K562 (cell line): ENCODE results near the gene CECR2. TPM values are rescaled to one million over a fixed set of nuclear protein-coding genes. Genes with fewer than 3 reads are reported as not detected.

ENCODE experiments used
- ATAC-seq: fragments of 200-7000 bp; cut with Tn5 transposase; 3 replicates; pipeline ENCODE4 v1.9.1; 2020; ENCODE audit warnings: moderate library complexity
- BruUV-seq: library from RNA; stranded (reverse); fragments of 400-500 nt; replicated peaks from 2 replicates; lab custom pipeline; 2021; lab: Mats Ljungman, UMichigan
- CTCF ChIA-PET: fragments of 300-600 bp; formaldehyde crosslinking; extraction: SDS; loops from one replicate; lab custom pipeline; 2021; ENCODE audit warnings: low intra/inter-chr PET ratio; lab: Yijun Ruan, JAX
- POLR2A ChIA-PET: fragments of 300-600, 350-650 bp; sonication (Branson Sonifier 250); formaldehyde crosslinking; extraction: SDS; loops from one replicate; lab custom pipeline; 2021; ENCODE audit warnings: antibody characterized with exemption, inconsistent platforms; lab: Yijun Ruan, JAX
- DNase-seq, 4 experiments: peaks; one replicate each; pipeline versions ENCODE4 v3.0.0 to v3.0.0-alpha.2; 2011 to 2018; ENCODE audit warnings: low spot score in 3 of 4, mixed read lengths in 3 of 4; ENCODE audit errors: extremely low read depth in 1 of 4
- FAIRE-seq: peaks from 2 replicates; lab custom pipeline; 2011; peaks lifted over from hg19 to GRCh38; lab: Jason Lieb, UNC
- H2AFZ ChIP-seq: 2 replicates; pipeline ENCODE4 v1.6.0; 2011; ENCODE audit warnings: low read depth, low read length, control low read depth, inconsistent platforms
- H3K27ac ChIP-seq: fragments of 200-600 bp; 3 replicates; pipeline ENCODE4 v1.8.0; 2011; ENCODE audit warnings: low read depth, mild to moderate bottlenecking, control low read depth, inconsistent platforms, low read length, moderate library complexity, mixed read lengths; ENCODE audit errors: extremely low read depth
- H3K27me3 ChIP-seq, 2 experiments: fragments of 300-600 bp in 1 of 2; 2 replicates in 1 of 2; 3 replicates in 1 of 2; pipeline versions ENCODE4 v1.6.0 to v1.8.0; 2011; ENCODE audit warnings: inconsistent platforms in 2 of 2, low read length in 2 of 2, mild to moderate bottlenecking in 1 of 2, mixed read lengths in 1 of 2, moderate library complexity in 1 of 2; ENCODE audit not compliant: control insufficient read depth in 2 of 2, insufficient read depth in 2 of 2
- H3K36me3 ChIP-seq: fragments of 300-600 bp; 3 replicates; pipeline ENCODE4 v1.8.0; 2011; ENCODE audit warnings: mild to moderate bottlenecking, low read length, inconsistent platforms; ENCODE audit not compliant: control insufficient read depth, insufficient read depth
- H3K4me1 ChIP-seq, 2 experiments: fragments of 200-600 bp in 1 of 2; replicated peaks in 1 of 2; 2 replicates in 1 of 2; 3 replicates in 1 of 2; pipeline versions ENCODE4 v1.5.1 to v1.8.0; 2011; ENCODE audit warnings: inconsistent platforms in 2 of 2, low read length in 2 of 2, mild to moderate bottlenecking in 1 of 2, mixed read lengths in 1 of 2, moderate library complexity in 1 of 2; ENCODE audit not compliant: control insufficient read depth in 2 of 2, insufficient read depth in 2 of 2
- H3K4me2 ChIP-seq: 2 replicates; pipeline ENCODE4 v1.6.1; 2011; ENCODE audit warnings: low read length, control low read depth, inconsistent platforms, mixed read lengths; ENCODE audit not compliant: insufficient read depth
- H3K4me3 ChIP-seq: fragments of 200-600 bp; sonication (generic), shearing (Covaris generic); 2 replicates; pipeline ENCODE4 v1.5.1; 2016; ENCODE audit warnings: control low read depth, inconsistent platforms
- H3K79me2 ChIP-seq: fragments of 200-600 bp; 3 replicates; pipeline ENCODE4 v1.8.0; 2011; ENCODE audit warnings: low read length, inconsistent platforms; ENCODE audit not compliant: control insufficient read depth, insufficient read depth
- H3K9ac ChIP-seq, 2 experiments: 2 replicates each; pipeline versions ENCODE4 v1.6.0 to v1.6.1; 2011; ENCODE audit warnings: low read depth in 2 of 2, low read length in 2 of 2, control low read depth in 1 of 2, inconsistent platforms in 1 of 2, mild to moderate bottlenecking in 1 of 2, mixed read lengths in 1 of 2; ENCODE audit not compliant: insufficient read depth in 1 of 2
- H3K9me1 ChIP-seq: one replicate; pipeline ENCODE4 v1.6.0; 2011; ENCODE audit warnings: inconsistent platforms, mild to moderate bottlenecking, low read length, moderate library complexity; ENCODE audit not compliant: control insufficient read depth, insufficient read depth
- H3K9me3 ChIP-seq: replicated peaks from 2 replicates; pipeline ENCODE4 v1.5.1; 2011; ENCODE audit warnings: low read depth, low read length, inconsistent platforms; ENCODE audit not compliant: control insufficient read depth, insufficient read depth
- H4K20me1 ChIP-seq: replicated peaks from 2 replicates; pipeline ENCODE4 v1.6.1; 2011; ENCODE audit warnings: low read length, inconsistent platforms, mixed read lengths; ENCODE audit not compliant: control insufficient read depth, insufficient read depth
- BCOR ChIP-seq: fragments of 450-650 bp; IDR thresholded peaks from 2 replicates; pipeline ENCODE4 v1.6.1; 2016
- BRF1 ChIP-seq: IDR thresholded peaks from 3 replicates; pipeline ENCODE4 v1.6.1; 2011; ENCODE audit warnings: borderline replicate concordance, mild to moderate bottlenecking; ENCODE audit not compliant: insufficient read length; ENCODE audit errors: extremely low read depth
- EP400 ChIP-seq: fragments of 450-650 bp; IDR thresholded peaks from 2 replicates; pipeline ENCODE4 v1.6.1; 2017; ENCODE audit warnings: antibody characterized with exemption, mild to moderate bottlenecking, moderate library complexity
- HCFC1 ChIP-seq: IDR thresholded peaks from 2 replicates; pipeline ENCODE4 v1.6.1; 2012; ENCODE audit warnings: low read depth, low read length, improper control_type of control experiment
- HDAC6 ChIP-seq: IDR thresholded peaks from 2 replicates; pipeline ENCODE4 v1.6.1; 2012; ENCODE audit warnings: low read depth, mild to moderate bottlenecking, control low read depth, inconsistent platforms, low read length, moderate library complexity
- THAP7 ChIP-seq: fragments of 250-450 bp; sonication (Bioruptor Pico); IDR thresholded peaks from 2 replicates; pipeline ENCODE4 v1.5.0; 2021
- ZNF436 ChIP-seq: fragments of 250-450, 450-650 bp; sonication (Bioruptor Pico); formaldehyde crosslinking; IDR thresholded peaks from 2 replicates; pipeline ENCODE4 v1.7.0; 2020; ENCODE audit warnings: mild to moderate bottlenecking
- WGBS: fragments of 100-300 bp; shearing (Covaris generic); methylation state at CpG from one replicate; pipeline ENCODE4 v1.1.6; 2016; ENCODE audit warnings: low coverage, mixed read lengths; ENCODE audit not compliant: insufficient coverage; ENCODE audit errors: missing lambda C conversion rate; 5-methylcytosine and 5-hydroxymethylcytosine counted together
- in situ Hi-C: fragments of 300-500 bp; cut with MboI; formaldehyde crosslinking; loops from 4 replicates; pipeline ENCODE4 v1.15.0; 2018; ENCODE audit warnings: inconsistent platforms, mixed read lengths
- intact Hi-C: fragments of 100-400 bp; cut with micrococcal nuclease; formaldehyde crosslinking; loops from 2 replicates; pipeline ENCODE4 v1.14.2; 2022
- polyA plus RNA-seq, 8 experiments: library from polyadenylated mRNA; depleted of rRNA in 4 of 8; stranded (reverse) in 5 of 8; unstranded in 3 of 8; fragments of >200 nt; fragmentation: Nextera tagmentation in 2 of 8; fragmentation: Illumina TruSeq in 1 of 8; extraction: Ambion mirVana in 2 of 8; extraction: Trizol in 1 of 8; gene quantifications; 2 replicates each; pipeline versions ENCODE4 v1.2.1 to v1.2.3, GENCODE V29; 2011 to 2014; ENCODE audit warnings: inconsistent platforms in 1 of 8, missing spikeins in 1 of 8
- total RNA-seq, 7 experiments: library from RNA; depleted of rRNA in 6 of 7; stranded (reverse); fragments of >200 nt in 6 of 7; fragmentation: Illumina TruSeq in 2 of 7; extraction: Trizol in 2 of 7; gene quantifications; 2 replicates each; pipeline versions ENCODE4 v1.2.1 to v1.2.3, GENCODE V29; 2011 to 2021; ENCODE audit warnings: low replicate concordance in 1 of 7
- TF ChIP-seq, protein P1 (sequence below): fragments of 250-450 bp; sonication (Bioruptor Pico); IDR thresholded peaks from 2 replicates; pipeline ENCODE4 v1.8.0; 2022; ENCODE audit warnings: moderate library complexity, mild to moderate bottlenecking, inconsistent platforms
- TF ChIP-seq, protein P2 (sequence below): conservative IDR thresholded peaks from 2 replicates; pipeline ENCODE4 v1.6.1; 2011; ENCODE audit warnings: low read depth, mild to moderate bottlenecking, low read length; ENCODE audit not compliant: control insufficient read depth
- TF ChIP-seq, protein P3 (sequence below): sonication (generic); formaldehyde crosslinking; IDR thresholded peaks from 2 replicates; pipeline ENCODE4 v1.8.0; 2022; ENCODE audit warnings: missing genetic modification reagents, mild to moderate bottlenecking, borderline replicate concordance
- TF ChIP-seq, protein P4 (sequence below): fragments of 250-450 bp; sonication (Bioruptor Pico); IDR thresholded peaks from 2 replicates; pipeline ENCODE4 v1.8.0; 2021; ENCODE audit warnings: moderate library complexity, mild to moderate bottlenecking, inconsistent platforms

Gene CECR2
- total and polyA plus RNA-seq, 9 of the 15 experiments (the other 6 are each of a cell fraction or from before 2014, with no cell fraction given) = 0.01 to 1.00 (median 0.27) TPM

DNA sequence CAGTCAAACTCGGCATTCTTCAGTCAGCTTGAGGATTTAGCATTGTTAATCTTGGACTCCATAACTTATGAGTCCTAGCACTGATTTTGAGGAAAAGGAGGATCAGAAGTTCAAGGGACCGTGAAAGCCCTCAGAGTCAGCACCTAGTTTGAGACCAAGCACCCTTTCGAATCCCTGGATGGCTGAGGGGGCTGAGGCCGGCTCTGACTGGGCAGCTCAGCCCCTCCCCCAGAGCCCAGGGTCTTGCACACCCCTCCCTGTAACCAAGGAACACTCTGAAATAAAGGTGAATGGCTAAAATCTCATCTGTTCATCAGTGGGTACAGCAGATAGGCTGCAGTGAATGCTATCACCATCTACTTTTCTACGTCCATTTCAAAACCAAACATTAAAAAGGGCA is 221.3 kb downstream of the CECR2 start:
- H3K4me3 ChIP-seq = no peak overlapping the region
- H2AFZ ChIP-seq = no peak overlapping the region
- FAIRE-seq (no peak), ATAC-seq (no peak), DNase-seq (no peak)
- no peaks in the 10 kb centered on the region for H4K20me1 ChIP-seq
- ChIA-PET POLR2A (interaction anchor here (1.1 to 2.0 kb wide), 2 partner anchors 8 to 14 kb away, joined by 6 read pairs; no protein-coding TSS in a partner anchor), CTCF (no interaction called here)
- H3K4me2 ChIP-seq = no peak overlapping the region
- TF ChIP-seq EP400 = no peak
- TF ChIP-seq, protein P1, sequence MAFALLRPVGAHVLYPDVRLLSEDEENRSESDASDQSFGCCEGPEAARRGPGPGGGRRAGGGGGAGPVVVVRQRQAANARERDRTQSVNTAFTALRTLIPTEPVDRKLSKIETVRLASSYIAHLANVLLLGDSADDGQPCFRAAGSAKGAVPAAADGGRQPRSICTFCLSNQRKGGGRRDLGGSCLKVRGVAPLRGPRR (CRISPR knock-in tag) = no peak
- intact Hi-C loops (no loop called here), in situ Hi-C loops (no loop called here)
- WGBS = 77% methylated on average over 5 of the region's 5 CpGs
- no TSS peak for BruUV-seq
- H3K36me3 ChIP-seq = peaks cover 55% of the 10 kb centered on the region
- no peaks in the 10 kb centered on the region for H3K4me1 ChIP-seq
- H3K27ac ChIP-seq = no peak overlapping the region
- no peaks in the 10 kb centered on the region; a peak in 1 of 5 replicates for H3K27me3 ChIP-seq
- H3K79me2 ChIP-seq = no peaks in the 10 kb centered on the region
- no peak overlapping the region for H3K9ac ChIP-seq
- no peaks in the 10 kb centered on the region for H3K9me1 ChIP-seq
- H3K9me3 ChIP-seq = no peaks in the 10 kb centered on the region

DNA sequence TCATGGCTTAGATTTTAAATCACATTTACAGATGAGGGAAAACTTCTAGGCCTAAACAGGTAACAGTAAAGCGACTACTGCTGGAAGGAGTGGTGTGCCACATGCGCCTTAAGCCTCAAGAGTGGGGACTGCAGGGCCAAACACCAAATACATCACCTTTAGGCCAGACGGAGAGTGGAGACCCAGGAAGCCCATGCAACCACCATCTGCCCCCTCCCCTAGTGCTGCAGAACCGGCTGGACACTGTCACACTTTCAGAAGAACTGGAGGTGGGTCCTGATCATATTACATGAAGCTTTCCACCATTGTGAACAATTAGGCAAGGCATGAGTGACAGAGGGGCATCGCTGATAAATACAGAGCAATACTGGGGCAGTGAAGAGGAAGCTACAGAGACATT is 222.9 kb downstream of the CECR2 start:
- H3K9me1 ChIP-seq = no peaks in the 10 kb centered on the region
- ATAC-seq = no peak
- TF ChIP-seq, protein P2, sequence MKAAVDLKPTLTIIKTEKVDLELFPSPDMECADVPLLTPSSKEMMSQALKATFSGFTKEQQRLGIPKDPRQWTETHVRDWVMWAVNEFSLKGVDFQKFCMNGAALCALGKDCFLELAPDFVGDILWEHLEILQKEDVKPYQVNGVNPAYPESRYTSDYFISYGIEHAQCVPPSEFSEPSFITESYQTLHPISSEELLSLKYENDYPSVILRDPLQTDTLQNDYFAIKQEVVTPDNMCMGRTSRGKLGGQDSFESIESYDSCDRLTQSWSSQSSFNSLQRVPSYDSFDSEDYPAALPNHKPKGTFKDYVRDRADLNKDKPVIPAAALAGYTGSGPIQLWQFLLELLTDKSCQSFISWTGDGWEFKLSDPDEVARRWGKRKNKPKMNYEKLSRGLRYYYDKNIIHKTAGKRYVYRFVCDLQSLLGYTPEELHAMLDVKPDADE = no peak
- TF ChIP-seq HDAC6 (no peak), ZNF436 (no peak), HCFC1 (no peak), THAP7 (CRISPR knock-in tag) (no peak), BCOR (no peak), BRF1 (no peak)
- TF ChIP-seq, protein P3, sequence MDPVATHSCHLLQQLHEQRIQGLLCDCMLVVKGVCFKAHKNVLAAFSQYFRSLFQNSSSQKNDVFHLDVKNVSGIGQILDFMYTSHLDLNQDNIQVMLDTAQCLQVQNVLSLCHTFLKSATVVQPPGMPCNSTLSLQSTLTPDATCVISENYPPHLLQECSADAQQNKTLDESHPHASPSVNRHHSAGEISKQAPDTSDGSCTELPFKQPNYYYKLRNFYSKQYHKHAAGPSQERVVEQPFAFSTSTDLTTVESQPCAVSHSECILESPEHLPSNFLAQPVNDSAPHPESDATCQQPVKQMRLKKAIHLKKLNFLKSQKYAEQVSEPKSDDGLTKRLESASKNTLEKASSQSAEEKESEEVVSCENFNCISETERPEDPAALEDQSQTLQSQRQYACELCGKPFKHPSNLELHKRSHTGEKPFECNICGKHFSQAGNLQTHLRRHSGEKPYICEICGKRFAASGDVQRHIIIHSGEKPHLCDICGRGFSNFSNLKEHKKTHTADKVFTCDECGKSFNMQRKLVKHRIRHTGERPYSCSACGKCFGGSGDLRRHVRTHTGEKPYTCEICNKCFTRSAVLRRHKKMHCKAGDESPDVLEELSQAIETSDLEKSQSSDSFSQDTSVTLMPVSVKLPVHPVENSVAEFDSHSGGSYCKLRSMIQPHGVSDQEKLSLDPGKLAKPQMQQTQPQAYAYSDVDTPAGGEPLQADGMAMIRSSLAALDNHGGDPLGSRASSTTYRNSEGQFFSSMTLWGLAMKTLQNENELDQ (CRISPR knock-in tag) = no peak
- TF ChIP-seq, protein P4, sequence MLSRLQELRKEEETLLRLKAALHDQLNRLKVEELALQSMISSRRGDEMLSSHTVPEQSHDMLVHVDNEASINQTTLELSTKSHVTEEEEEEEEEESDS (CRISPR knock-in tag) = no peak

More for the DNA sequence above, 222.9 kb downstream of the CECR2 start:
- Histone ChIP-seq H3K4me2 (no peak overlapping the region), H4K20me1 (no peaks in the 10 kb centered on the region), H3K79me2 (no peaks in the 10 kb centered on the region), H3K4me3 (no peak overlapping the region), H3K9ac (no peak overlapping the region), H3K36me3 (peaks cover 68% of the 10 kb centered on the region), H3K27me3 (no peaks in the 10 kb centered on the region), H3K4me1 (no peaks in the 10 kb centered on the region), H3K9me3 (no peaks in the 10 kb centered on the region), H2AFZ (no peak overlapping the region), H3K27ac (no peak overlapping the region)
- ChIA-PET CTCF (no interaction called here), POLR2A (interaction anchor here (0.6 to 2.0 kb wide), 4 partner anchors 10 to 191 kb away, joined by 3 to 6 read pairs (median 4); no protein-coding TSS in a partner anchor)
- FAIRE-seq = no peak
- WGBS = 79% methylated on average over 5 of the region's 5 CpGs
- TSS peak; percentile 67 for BruUV-seq
- intact Hi-C loops = no loop called here
- DNase-seq = no peak
- in situ Hi-C loops = no loop called here
